HEK293T (cell line): ENCODE measurements around the gene KISS1R.

ENCODE experiments used
- ARNT ChIP-seq: fragments of 450-650 bp; IDR thresholded peaks from 2 replicates; pipeline ENCODE4 v1.6.1; 2017; ENCODE audit warnings: mild to moderate bottlenecking
- BHLHE40 ChIP-seq: fragments of 450-650 bp; IDR thresholded peaks from 2 replicates; pipeline ENCODE4 v1.6.1; 2016; ENCODE audit warnings: mild to moderate bottlenecking, moderate library complexity, borderline replicate concordance
- ELF4 ChIP-seq: fragments of 450-650 bp; IDR thresholded peaks from 2 replicates; pipeline ENCODE4 v1.6.1; 2017; ENCODE audit warnings: antibody characterized with exemption
- FOXA1 ChIP-seq: fragments of 450-650 bp; IDR thresholded peaks from 2 replicates; pipeline ENCODE4 v1.6.1; 2016; ENCODE audit warnings: mild to moderate bottlenecking
- FOXM1 ChIP-seq: fragments of 450-650 bp; IDR thresholded peaks from 2 replicates; pipeline ENCODE4 v1.6.1; 2017; ENCODE audit warnings: mild to moderate bottlenecking, borderline replicate concordance
- L3MBTL2 ChIP-seq: fragments of 450-650 bp; conservative IDR thresholded peaks from 2 replicates; pipeline ENCODE4 v1.6.1; 2016; ENCODE audit warnings: mild to moderate bottlenecking
- LEF1 ChIP-seq: fragments of 450-650 bp; IDR thresholded peaks from 2 replicates; pipeline ENCODE4 v1.6.1; 2017; ENCODE audit warnings: mild to moderate bottlenecking, borderline replicate concordance
- NFRKB ChIP-seq: fragments of 450-650 bp; IDR thresholded peaks from 2 replicates; pipeline ENCODE4 v1.6.1; 2016; ENCODE audit warnings: mild to moderate bottlenecking, moderate library complexity
- PKNOX1 ChIP-seq: fragments of 450-650 bp; IDR thresholded peaks from 2 replicates; pipeline ENCODE4 v1.6.1; 2016
- SP1 ChIP-seq: fragments of 450-650 bp; IDR thresholded peaks from 2 replicates; pipeline ENCODE4 v1.6.1; 2017
- SUZ12 ChIP-seq: fragments of 450-650 bp; IDR thresholded peaks from 2 replicates; pipeline ENCODE4 v1.6.1; 2016; ENCODE audit warnings: mild to moderate bottlenecking
- TARDBP ChIP-seq: fragments of 450-650 bp; IDR thresholded peaks from 2 replicates; pipeline ENCODE4 v1.6.1; 2016
- ZNF384 ChIP-seq: fragments of 450-650 bp; IDR thresholded peaks from 2 replicates; pipeline ENCODE4 v1.6.1; 2016

DNA sequence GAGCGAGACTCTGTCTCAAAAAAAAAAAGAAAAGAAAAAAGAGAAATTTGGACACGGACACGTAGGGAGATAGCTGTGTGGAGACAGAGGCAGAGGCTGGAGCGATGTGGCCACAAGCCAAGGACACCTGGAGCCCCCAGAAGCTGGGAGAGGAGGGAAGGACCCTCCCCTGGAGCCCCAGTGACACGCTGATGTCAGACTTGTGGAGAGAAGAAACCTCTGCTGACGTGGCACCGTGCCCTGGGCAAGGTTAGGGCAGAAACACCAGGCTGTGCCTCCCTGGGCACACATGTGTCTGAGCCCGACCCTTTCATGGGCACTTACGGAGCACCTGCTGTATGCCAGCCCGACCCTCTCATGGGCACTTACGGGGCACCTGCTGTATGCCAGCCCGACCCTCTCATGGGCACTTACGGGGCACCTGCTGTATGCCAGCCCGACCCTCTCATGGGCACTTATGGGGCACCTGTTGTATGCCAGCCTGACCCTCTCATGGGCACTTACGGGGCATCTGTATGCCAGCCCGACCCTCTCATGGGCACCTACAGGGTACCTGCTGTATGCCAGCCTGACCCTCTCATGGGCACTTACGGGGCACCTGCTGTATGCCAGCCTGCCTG is 26.5 kb downstream of the KISS1R start:
- TF ChIP-seq ARNT (no peak), FOXM1 (no peak), PKNOX1 (no peak), ELF4 (no peak), NFRKB (no peak), BHLHE40 (no peak), TARDBP (no peak), LEF1 (no peak), SUZ12 (no peak), SP1 (no peak), L3MBTL2 (no peak), ZNF384 (no peak), FOXA1 (no peak)
